K562 (cell line): ENCODE measurements around the gene MLYCD. TPM values are rescaled to one million over a fixed set of nuclear protein-coding genes. Genes with fewer than 3 reads are reported as not detected.

ENCODE experiments used
- ATAC-seq: fragments of 200-7000 bp; cut with Tn5 transposase; 3 replicates; pipeline ENCODE4 v1.9.1; 2020; ENCODE audit warnings: moderate library complexity
- BruUV-seq: library from RNA; stranded (reverse); fragments of 400-500 nt; replicated peaks from 2 replicates; lab custom pipeline; 2021; lab: Mats Ljungman, UMichigan
- CTCF ChIA-PET: fragments of 300-600 bp; formaldehyde crosslinking; extraction: SDS; loops from one replicate; lab custom pipeline; 2021; ENCODE audit warnings: low intra/inter-chr PET ratio; lab: Yijun Ruan, JAX
- POLR2A ChIA-PET: fragments of 300-600, 350-650 bp; sonication (Branson Sonifier 250); formaldehyde crosslinking; extraction: SDS; loops from one replicate; lab custom pipeline; 2021; ENCODE audit warnings: antibody characterized with exemption, inconsistent platforms; lab: Yijun Ruan, JAX
- DNase-seq, 4 experiments: peaks; one replicate each; pipeline versions ENCODE4 v3.0.0 to v3.0.0-alpha.2; 2011 to 2018; ENCODE audit warnings: low spot score in 3 of 4, mixed read lengths in 3 of 4; ENCODE audit errors: extremely low read depth in 1 of 4
- FAIRE-seq: peaks from 2 replicates; lab custom pipeline; 2011; peaks lifted over from hg19 to GRCh38; lab: Jason Lieb, UNC
- H2AFZ ChIP-seq: 2 replicates; pipeline ENCODE4 v1.6.0; 2011; ENCODE audit warnings: low read depth, low read length, control low read depth, inconsistent platforms
- H3K27ac ChIP-seq: fragments of 200-600 bp; 3 replicates; pipeline ENCODE4 v1.8.0; 2011; ENCODE audit warnings: low read depth, mild to moderate bottlenecking, control low read depth, inconsistent platforms, low read length, moderate library complexity, mixed read lengths; ENCODE audit errors: extremely low read depth
- H3K27me3 ChIP-seq, 2 experiments: fragments of 300-600 bp in 1 of 2; 2 replicates in 1 of 2; 3 replicates in 1 of 2; pipeline versions ENCODE4 v1.6.0 to v1.8.0; 2011; ENCODE audit warnings: inconsistent platforms in 2 of 2, low read length in 2 of 2, mild to moderate bottlenecking in 1 of 2, mixed read lengths in 1 of 2, moderate library complexity in 1 of 2; ENCODE audit not compliant: control insufficient read depth in 2 of 2, insufficient read depth in 2 of 2
- H3K36me3 ChIP-seq: fragments of 300-600 bp; 3 replicates; pipeline ENCODE4 v1.8.0; 2011; ENCODE audit warnings: mild to moderate bottlenecking, low read length, inconsistent platforms; ENCODE audit not compliant: control insufficient read depth, insufficient read depth
- H3K4me1 ChIP-seq, 2 experiments: fragments of 200-600 bp in 1 of 2; replicated peaks in 1 of 2; 2 replicates in 1 of 2; 3 replicates in 1 of 2; pipeline versions ENCODE4 v1.5.1 to v1.8.0; 2011; ENCODE audit warnings: inconsistent platforms in 2 of 2, low read length in 2 of 2, mild to moderate bottlenecking in 1 of 2, mixed read lengths in 1 of 2, moderate library complexity in 1 of 2; ENCODE audit not compliant: control insufficient read depth in 2 of 2, insufficient read depth in 2 of 2
- H3K4me2 ChIP-seq: 2 replicates; pipeline ENCODE4 v1.6.1; 2011; ENCODE audit warnings: low read length, control low read depth, inconsistent platforms, mixed read lengths; ENCODE audit not compliant: insufficient read depth
- H3K4me3 ChIP-seq: fragments of 200-600 bp; sonication (generic), shearing (Covaris generic); 2 replicates; pipeline ENCODE4 v1.5.1; 2016; ENCODE audit warnings: control low read depth, inconsistent platforms
- H3K79me2 ChIP-seq: fragments of 200-600 bp; 3 replicates; pipeline ENCODE4 v1.8.0; 2011; ENCODE audit warnings: low read length, inconsistent platforms; ENCODE audit not compliant: control insufficient read depth, insufficient read depth
- H3K9ac ChIP-seq, 2 experiments: 2 replicates each; pipeline versions ENCODE4 v1.6.0 to v1.6.1; 2011; ENCODE audit warnings: low read depth in 2 of 2, low read length in 2 of 2, control low read depth in 1 of 2, inconsistent platforms in 1 of 2, mild to moderate bottlenecking in 1 of 2, mixed read lengths in 1 of 2; ENCODE audit not compliant: insufficient read depth in 1 of 2
- H3K9me1 ChIP-seq: one replicate; pipeline ENCODE4 v1.6.0; 2011; ENCODE audit warnings: inconsistent platforms, mild to moderate bottlenecking, low read length, moderate library complexity; ENCODE audit not compliant: control insufficient read depth, insufficient read depth
- H3K9me3 ChIP-seq: replicated peaks from 2 replicates; pipeline ENCODE4 v1.5.1; 2011; ENCODE audit warnings: low read depth, low read length, inconsistent platforms; ENCODE audit not compliant: control insufficient read depth, insufficient read depth
- H4K20me1 ChIP-seq: replicated peaks from 2 replicates; pipeline ENCODE4 v1.6.1; 2011; ENCODE audit warnings: low read length, inconsistent platforms, mixed read lengths; ENCODE audit not compliant: control insufficient read depth, insufficient read depth
- BRF1 ChIP-seq: IDR thresholded peaks from 3 replicates; pipeline ENCODE4 v1.6.1; 2011; ENCODE audit warnings: borderline replicate concordance, mild to moderate bottlenecking; ENCODE audit not compliant: insufficient read length; ENCODE audit errors: extremely low read depth
- CBX3 ChIP-seq, 2 experiments: IDR thresholded peaks; 1 replicate in 1 of 2; 2 replicates in 1 of 2; pipeline ENCODE4 v1.6.1; 2012; ENCODE audit warnings: inconsistent platforms in 2 of 2, low read length in 2 of 2, borderline replicate concordance in 1 of 2, control low read depth in 1 of 2
- CHD4 ChIP-seq: fragments of 200-600 bp; sonication (generic); IDR thresholded peaks from 3 replicates; pipeline ENCODE4 v1.6.1; 2012; ENCODE audit warnings: low read depth, mild to moderate bottlenecking, mixed read lengths, low read length, inconsistent platforms; ENCODE audit not compliant: insufficient read depth, insufficient replicate concordance, poor library complexity, severe bottlenecking
- HMG20A ChIP-seq: fragments of 450-650 bp; formaldehyde crosslinking; conservative IDR thresholded peaks from 2 replicates; pipeline ENCODE4 v1.4.0; 2020; ENCODE audit warnings: mild to moderate bottlenecking, mixed read lengths
- ID3 ChIP-seq, 2 experiments: fragments of 250-450 bp in 1 of 2; fragments of 450-650 bp in 1 of 2; sonication (Bioruptor Pico) in 1 of 2; IDR thresholded peaks; 2 replicates each; pipeline versions ENCODE4 v1.6.1 to v1.8.0; 2016 to 2021; ENCODE audit warnings: mild to moderate bottlenecking in 2 of 2, moderate library complexity in 2 of 2, missing compliant biosample characterization in 1 of 2, missing genetic modification characterization in 1 of 2
- POLR2H ChIP-seq: IDR thresholded peaks from 2 replicates; pipeline ENCODE4 v1.6.1; 2016; ENCODE audit warnings: missing genetic modification characterization, low read depth, mild to moderate bottlenecking, control low read depth, missing compliant biosample characterization, moderate library complexity
- RBM17 ChIP-seq: fragments of 200-400 bp; formaldehyde crosslinking; IDR thresholded peaks from 2 replicates; pipeline ENCODE4 v1.6.1; 2017; ENCODE audit warnings: low read depth, mild to moderate bottlenecking, low read length, borderline replicate concordance
- SLC30A9 ChIP-seq: fragments of 250-450 bp; sonication (Bioruptor Pico); IDR thresholded peaks from 2 replicates; pipeline ENCODE4 v1.8.0; 2022; ENCODE audit warnings: mild to moderate bottlenecking, moderate library complexity
- TARDBP ChIP-seq: fragments of 450-650 bp; IDR thresholded peaks from 2 replicates; pipeline ENCODE4 v1.6.1; 2016
- TOE1 ChIP-seq, 2 experiments: fragments of 450-650 bp in 1 of 2; sonication (generic) in 1 of 2; formaldehyde crosslinking in 1 of 2; IDR thresholded peaks; 2 replicates each; pipeline versions ENCODE4 v1.7.1 to v1.8.0; 2016 to 2022; ENCODE audit warnings: borderline replicate concordance in 2 of 2, mild to moderate bottlenecking in 2 of 2, antibody characterized with exemption in 1 of 2, inconsistent platforms in 1 of 2, low read depth in 1 of 2, missing genetic modification reagents in 1 of 2, moderate library complexity in 1 of 2
- ZNF512 ChIP-seq: IDR thresholded peaks from 2 replicates; pipeline ENCODE4 v1.6.1; 2016; ENCODE audit warnings: missing genetic modification characterization, missing compliant biosample characterization
- WGBS: fragments of 100-300 bp; shearing (Covaris generic); methylation state at CpG from one replicate; pipeline ENCODE4 v1.1.6; 2016; ENCODE audit warnings: low coverage, mixed read lengths; ENCODE audit not compliant: insufficient coverage; ENCODE audit errors: missing lambda C conversion rate; 5-methylcytosine and 5-hydroxymethylcytosine counted together
- in situ Hi-C: fragments of 300-500 bp; cut with MboI; formaldehyde crosslinking; loops from 4 replicates; pipeline ENCODE4 v1.15.0; 2018; ENCODE audit warnings: inconsistent platforms, mixed read lengths
- intact Hi-C: fragments of 100-400 bp; cut with micrococcal nuclease; formaldehyde crosslinking; loops from 2 replicates; pipeline ENCODE4 v1.14.2; 2022
- polyA plus RNA-seq, 8 experiments: library from polyadenylated mRNA; depleted of rRNA in 4 of 8; stranded (reverse) in 5 of 8; unstranded in 3 of 8; fragments of >200 nt; fragmentation: Nextera tagmentation in 2 of 8; fragmentation: Illumina TruSeq in 1 of 8; extraction: Ambion mirVana in 2 of 8; extraction: Trizol in 1 of 8; gene quantifications; 2 replicates each; pipeline versions ENCODE4 v1.2.1 to v1.2.3, GENCODE V29; 2011 to 2014; ENCODE audit warnings: inconsistent platforms in 1 of 8, missing spikeins in 1 of 8
- total RNA-seq, 7 experiments: library from RNA; depleted of rRNA in 6 of 7; stranded (reverse); fragments of >200 nt in 6 of 7; fragmentation: Illumina TruSeq in 2 of 7; extraction: Trizol in 2 of 7; gene quantifications; 2 replicates each; pipeline versions ENCODE4 v1.2.1 to v1.2.3, GENCODE V29; 2011 to 2021; ENCODE audit warnings: low replicate concordance in 1 of 7
- TF ChIP-seq, protein P1 (sequence below): sonication (generic); formaldehyde crosslinking; IDR thresholded peaks from 2 replicates; pipeline ENCODE4 v1.8.1; 2023; ENCODE audit warnings: mild to moderate bottlenecking, missing genetic modification reagents
- TF ChIP-seq, protein P2 (sequence below): fragments of 250-450 bp; sonication (Bioruptor Pico); IDR thresholded peaks from 2 replicates; pipeline ENCODE4 v1.4.0; 2020

The MLYCD gene
- total and polyA plus RNA-seq, 9 of the 15 experiments (the other 6 are each of a cell fraction or from before 2014, with no cell fraction given) = 0.15 to 2.0 (median 1.0) TPM

- TF ChIP-seq CBX3 (IDR thresholded peaks at IDR 0.05; ENCODE audit: borderline replicate concordance in 1 of 2, low read length in 2 of 2) = no peak
- TF ChIP-seq TOE1 (IDR thresholded peaks at IDR 0.05; ENCODE audit: borderline replicate concordance) = no peak
- no peak for TF ChIP-seq TOE1 (CRISPR knock-in tag; IDR thresholded peaks at IDR 0.05; ENCODE audit: borderline replicate concordance, low read depth)
- TF ChIP-seq ZNF512 (tag) = no peak
- no peak for TF ChIP-seq RBM17
- TF ChIP-seq ID3 (CRISPR knock-in tag; IDR thresholded peaks at IDR 0.05) = no peak
- TF ChIP-seq ID3 (tag; IDR thresholded peaks at IDR 0.05) = no peak
- TF ChIP-seq POLR2H (tag) = no peak
Observed at GRCh38 chr16:83899978-83900377, 1.1 kb downstream of the MLYCD start (continued).

- Histone ChIP-seq H3K27ac (no peak overlapping the region), H3K4me1 (peaks cover 9 to 14% of the 10 kb centered on the region in 2 experiments; a peak in 4 of 5 replicates), H3K9me1 (no peaks in the 10 kb centered on the region), H3K9ac (no peak overlapping the region), H3K4me3 (no peak overlapping the region), H3K9me3 (no peaks in the 10 kb centered on the region), H3K36me3 (no peaks in the 10 kb centered on the region), H2AFZ (no peak overlapping the region), H3K79me2 (peaks cover 5% of the 10 kb centered on the region; the same call in 1 of the 3 replicates), H3K27me3 (peaks cover 2 to 14% of the 10 kb centered on the region in 2 experiments; a peak in 3 of 5 replicates), H4K20me1 (no peaks in the 10 kb centered on the region; the same call in none of the 2 replicates), H3K4me2 (no peak overlapping the region)
- in situ Hi-C loops (no loop called here), intact Hi-C loops (no loop called here)
- FAIRE-seq (no peak), DNase-seq (no peak), ATAC-seq (no peak)
- 78% methylated on average over 8 of the region's 9 CpGs for WGBS
- ChIA-PET CTCF (no interaction called here), POLR2A (interaction anchor here (1.2 kb wide), 1 partner anchor 36 kb away, joined by 3 read pairs; no protein-coding TSS in a partner anchor)
- no TSS peak for BruUV-seq
- TF ChIP-seq HMG20A (no peak), CHD4 (no peak), SLC30A9 (CRISPR knock-in tag) (no peak), TARDBP (no peak), BRF1 (no peak)
- TF ChIP-seq, protein P1, sequence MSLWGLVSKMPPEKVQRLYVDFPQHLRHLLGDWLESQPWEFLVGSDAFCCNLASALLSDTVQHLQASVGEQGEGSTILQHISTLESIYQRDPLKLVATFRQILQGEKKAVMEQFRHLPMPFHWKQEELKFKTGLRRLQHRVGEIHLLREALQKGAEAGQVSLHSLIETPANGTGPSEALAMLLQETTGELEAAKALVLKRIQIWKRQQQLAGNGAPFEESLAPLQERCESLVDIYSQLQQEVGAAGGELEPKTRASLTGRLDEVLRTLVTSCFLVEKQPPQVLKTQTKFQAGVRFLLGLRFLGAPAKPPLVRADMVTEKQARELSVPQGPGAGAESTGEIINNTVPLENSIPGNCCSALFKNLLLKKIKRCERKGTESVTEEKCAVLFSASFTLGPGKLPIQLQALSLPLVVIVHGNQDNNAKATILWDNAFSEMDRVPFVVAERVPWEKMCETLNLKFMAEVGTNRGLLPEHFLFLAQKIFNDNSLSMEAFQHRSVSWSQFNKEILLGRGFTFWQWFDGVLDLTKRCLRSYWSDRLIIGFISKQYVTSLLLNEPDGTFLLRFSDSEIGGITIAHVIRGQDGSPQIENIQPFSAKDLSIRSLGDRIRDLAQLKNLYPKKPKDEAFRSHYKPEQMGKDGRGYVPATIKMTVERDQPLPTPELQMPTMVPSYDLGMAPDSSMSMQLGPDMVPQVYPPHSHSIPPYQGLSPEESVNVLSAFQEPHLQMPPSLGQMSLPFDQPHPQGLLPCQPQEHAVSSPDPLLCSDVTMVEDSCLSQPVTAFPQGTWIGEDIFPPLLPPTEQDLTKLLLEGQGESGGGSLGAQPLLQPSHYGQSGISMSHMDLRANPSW = no peak
- TF ChIP-seq, protein P2, sequence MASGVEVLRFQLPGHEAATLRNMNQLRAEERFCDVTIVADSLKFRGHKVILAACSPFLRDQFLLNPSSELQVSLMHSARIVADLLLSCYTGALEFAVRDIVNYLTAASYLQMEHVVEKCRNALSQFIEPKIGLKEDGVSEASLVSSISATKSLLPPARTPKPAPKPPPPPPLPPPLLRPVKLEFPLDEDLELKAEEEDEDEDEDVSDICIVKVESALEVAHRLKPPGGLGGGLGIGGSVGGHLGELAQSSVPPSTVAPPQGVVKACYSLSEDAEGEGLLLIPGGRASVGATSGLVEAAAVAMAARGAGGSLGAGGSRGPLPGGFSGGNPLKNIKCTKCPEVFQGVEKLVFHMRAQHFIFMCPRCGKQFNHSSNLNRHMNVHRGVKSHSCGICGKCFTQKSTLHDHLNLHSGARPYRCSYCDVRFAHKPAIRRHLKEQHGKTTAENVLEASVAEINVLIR = no peak
Observed at GRCh38 chr16:83900571-83900970, 1.7 kb downstream of the MLYCD start.
